NCI-H1417 (cell line): ENCODE results near the gene NR2F2.
"Not testable (repeated sequence)": the region's sequence is repeated elsewhere in the genome, so short reads cannot be mapped to it uniquely, and the experiment has no call there.

Experiments used
- DNase-seq, 3 experiments: peaks; one replicate each; lab custom pipeline; 2025; lab: John Stamatoyannopoulos, UW

Gene NR2F2

GRCh38 chr15:96367311-96368200, 37.1 kb downstream of the NR2F2 start:
- DNase-seq = no peak

GRCh38 chr15:96369351-96369750, 38.9 kb downstream of the NR2F2 start:
- DNase-seq = no peak

- DNase-seq = no peak
Measured at GRCh38 chr15:96369825-96370621, 39.5 kb downstream of the NR2F2 start.

DNA sequence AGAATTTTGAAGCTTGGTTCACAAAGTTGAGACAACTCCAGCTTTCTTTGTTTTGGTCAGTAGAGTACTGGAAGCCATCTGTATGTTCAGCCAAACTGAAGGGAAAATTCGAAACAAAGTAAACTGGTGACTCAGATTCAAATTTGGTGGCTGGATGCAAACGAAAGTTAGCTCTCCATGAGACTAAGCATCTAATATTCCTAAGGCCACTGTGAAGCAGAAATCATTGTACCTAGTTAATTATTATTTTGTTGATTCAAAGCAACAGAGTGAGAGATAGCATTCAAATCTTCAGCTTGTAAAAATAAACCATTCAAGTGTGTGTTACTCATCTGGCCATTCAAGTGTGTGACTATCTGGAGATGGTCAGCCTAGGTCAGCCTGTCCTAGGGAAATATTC, 42.1 kb downstream of the NR2F2 start:
- no peak for DNase-seq

GRCh38 chr15:96374499-96374898, 44.0 kb downstream of the NR2F2 start:
- no peak for DNase-seq

GRCh38 chr15:96379592-96379991, 49.1 kb downstream of the NR2F2 start:
- DNase-seq = not testable (repeated sequence)

- DNase-seq = no peak
Measured at GRCh38 chr15:96381463-96381862, 51.0 kb downstream of the NR2F2 start.

DNA sequence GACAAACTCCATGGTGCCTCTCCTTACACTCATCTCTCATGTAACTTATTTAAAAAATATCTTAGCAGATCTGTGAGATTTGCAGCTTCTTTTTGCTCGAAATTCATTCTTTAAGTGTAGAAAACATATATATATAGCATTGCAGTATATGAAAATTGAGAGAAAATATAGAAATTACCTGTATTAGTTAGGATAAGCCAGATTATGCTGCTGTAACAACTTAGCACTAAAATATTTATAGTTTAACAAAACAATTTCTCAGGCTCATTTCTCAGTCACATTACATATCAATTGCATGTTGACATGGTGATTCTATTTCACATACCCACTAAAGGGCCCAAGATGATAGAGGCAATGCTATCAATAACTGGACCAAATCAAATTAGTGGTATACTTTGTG, 54.7 kb downstream of the NR2F2 start:
- DNase-seq = no peak

DNA sequence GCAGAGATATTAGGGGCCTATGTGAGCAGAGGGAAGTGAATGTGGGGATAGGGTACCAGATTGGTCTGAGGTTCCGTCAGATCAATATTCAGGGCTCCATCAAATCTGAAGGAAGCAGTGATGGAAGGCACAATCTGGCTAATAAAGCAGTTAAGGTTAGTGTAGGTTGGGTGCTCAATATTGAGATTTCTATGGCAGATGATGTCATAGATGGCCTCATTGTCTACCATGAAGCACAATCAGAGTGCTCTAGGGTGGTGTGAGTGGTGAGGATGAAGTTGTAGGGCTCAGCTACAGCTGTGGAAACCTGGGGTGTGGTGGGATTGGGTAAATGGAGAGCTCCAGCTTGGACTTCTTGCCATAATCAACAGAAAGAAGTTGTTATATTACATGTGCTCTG, 58.2 kb downstream of the NR2F2 start:
- DNase-seq = no peak
